HEK293T (cell line): Measurements from ENCODE around the gene GBP7.

Experiments used
- CTCF ChIA-PET: fragments of 350-600 bp; formaldehyde crosslinking; extraction: SDS; loops from one replicate; lab custom pipeline; 2021; ENCODE audit warnings: antibody characterized with exemption, inconsistent platforms; lab: Yijun Ruan, JAX
- POLR2A ChIA-PET: fragments of 350-600 bp; formaldehyde crosslinking; extraction: SDS; loops from one replicate; lab custom pipeline; 2020; ENCODE audit warnings: antibody characterized with exemption, inconsistent platforms; lab: Yijun Ruan, JAX
- DNase-seq: peaks from one replicate; pipeline ENCODE4 v3.0.0; 2012; ENCODE audit warnings: mixed read lengths; ENCODE audit errors: extremely low spot score
- ARNT ChIP-seq: fragments of 450-650 bp; IDR thresholded peaks from 2 replicates; pipeline ENCODE4 v1.6.1; 2017; ENCODE audit warnings: mild to moderate bottlenecking
- BHLHE40 ChIP-seq: fragments of 450-650 bp; IDR thresholded peaks from 2 replicates; pipeline ENCODE4 v1.6.1; 2016; ENCODE audit warnings: mild to moderate bottlenecking, moderate library complexity, borderline replicate concordance
- CTBP1 ChIP-seq: fragments of 450-650 bp; IDR thresholded peaks from 2 replicates; pipeline ENCODE4 v1.6.1; 2016; ENCODE audit warnings: borderline replicate concordance
- ELF4 ChIP-seq: fragments of 450-650 bp; IDR thresholded peaks from 2 replicates; pipeline ENCODE4 v1.6.1; 2017; ENCODE audit warnings: antibody characterized with exemption
- FOXA1 ChIP-seq: fragments of 450-650 bp; IDR thresholded peaks from 2 replicates; pipeline ENCODE4 v1.6.1; 2016; ENCODE audit warnings: mild to moderate bottlenecking
- FOXK2 ChIP-seq: fragments of 450-650 bp; IDR thresholded peaks from 2 replicates; pipeline ENCODE4 v1.6.1; 2016; ENCODE audit warnings: mild to moderate bottlenecking
- FOXM1 ChIP-seq: fragments of 450-650 bp; IDR thresholded peaks from 2 replicates; pipeline ENCODE4 v1.6.1; 2017; ENCODE audit warnings: mild to moderate bottlenecking, borderline replicate concordance
- HDGF ChIP-seq: fragments of 450-650 bp; IDR thresholded peaks from 2 replicates; pipeline ENCODE4 v1.6.1; 2017; ENCODE audit warnings: antibody characterized with exemption, borderline replicate concordance
- L3MBTL2 ChIP-seq: fragments of 450-650 bp; conservative IDR thresholded peaks from 2 replicates; pipeline ENCODE4 v1.6.1; 2016; ENCODE audit warnings: mild to moderate bottlenecking
- LEF1 ChIP-seq: fragments of 450-650 bp; IDR thresholded peaks from 2 replicates; pipeline ENCODE4 v1.6.1; 2017; ENCODE audit warnings: mild to moderate bottlenecking, borderline replicate concordance
- NFRKB ChIP-seq: fragments of 450-650 bp; IDR thresholded peaks from 2 replicates; pipeline ENCODE4 v1.6.1; 2016; ENCODE audit warnings: mild to moderate bottlenecking, moderate library complexity
- SP1 ChIP-seq: fragments of 450-650 bp; IDR thresholded peaks from 2 replicates; pipeline ENCODE4 v1.6.1; 2017
- SUZ12 ChIP-seq: fragments of 450-650 bp; IDR thresholded peaks from 2 replicates; pipeline ENCODE4 v1.6.1; 2016; ENCODE audit warnings: mild to moderate bottlenecking
- TARDBP ChIP-seq: fragments of 450-650 bp; IDR thresholded peaks from 2 replicates; pipeline ENCODE4 v1.6.1; 2016
- ZNF384 ChIP-seq: fragments of 450-650 bp; IDR thresholded peaks from 2 replicates; pipeline ENCODE4 v1.6.1; 2016
- TF ChIP-seq, protein P1 (sequence below): fragments of 450-650 bp; IDR thresholded peaks from 2 replicates; pipeline ENCODE4 v1.6.1; 2016

The GBP7 gene

DNA sequence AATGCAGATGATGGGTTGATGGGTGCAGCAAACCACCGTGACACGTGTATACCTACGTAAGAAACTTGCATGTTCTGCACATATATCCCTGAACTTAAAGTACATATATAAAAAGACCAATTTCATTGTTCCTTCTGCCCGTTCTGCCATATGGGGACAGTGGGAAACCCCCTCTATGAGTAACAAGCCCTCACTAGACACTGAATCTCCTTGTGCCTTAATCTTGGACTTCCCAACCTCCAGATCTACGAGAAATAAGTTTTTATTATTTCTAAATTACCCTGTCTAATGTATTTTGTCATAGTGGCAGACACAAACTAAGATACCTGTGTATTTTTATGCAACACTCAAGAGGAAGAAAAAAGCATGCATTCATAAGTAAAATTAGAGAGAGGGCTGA lies 10.0 kb downstream of the GBP7 start:
- DNase-seq, result no peak
- TF ChIP-seq SUZ12, result no peak
- TF ChIP-seq NFRKB, result no peak
- no peak for TF ChIP-seq L3MBTL2
- ChIA-PET POLR2A (no interaction called here), CTCF (no interaction called here)

DNA sequence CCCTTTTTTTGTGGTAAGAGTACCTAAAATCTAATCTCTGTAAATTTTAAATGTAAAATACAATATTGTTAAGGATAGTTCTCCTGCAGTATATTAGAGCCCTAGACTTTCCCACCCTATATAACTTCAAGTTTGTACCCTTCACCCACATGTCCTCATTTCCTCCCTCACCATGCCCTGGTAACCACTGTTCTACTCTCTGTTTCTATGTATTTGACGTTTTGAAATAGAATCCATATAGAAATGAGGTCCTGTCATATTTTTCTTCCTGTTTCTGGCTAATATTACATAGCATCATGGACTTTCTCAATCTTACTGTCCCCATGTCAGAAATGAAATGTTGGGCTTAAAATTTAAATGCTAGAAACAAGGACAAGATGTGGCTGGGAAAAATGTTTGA lies 24.8 kb downstream of the GBP7 start:
- ChIA-PET CTCF (no interaction called here), POLR2A (no interaction called here)
- no peak for DNase-seq
- TF ChIP-seq FOXM1, result no peak
- TF ChIP-seq HDGF, result no peak
- TF ChIP-seq ARNT, result no peak
- no peak for TF ChIP-seq TARDBP
- no peak for TF ChIP-seq ZNF384
- no peak for TF ChIP-seq SUZ12
- TF ChIP-seq BHLHE40, result no peak
- TF ChIP-seq ELF4, result no peak
- TF ChIP-seq LEF1, result no peak
- TF ChIP-seq FOXK2, result no peak
- TF ChIP-seq FOXA1, result no peak

DNA sequence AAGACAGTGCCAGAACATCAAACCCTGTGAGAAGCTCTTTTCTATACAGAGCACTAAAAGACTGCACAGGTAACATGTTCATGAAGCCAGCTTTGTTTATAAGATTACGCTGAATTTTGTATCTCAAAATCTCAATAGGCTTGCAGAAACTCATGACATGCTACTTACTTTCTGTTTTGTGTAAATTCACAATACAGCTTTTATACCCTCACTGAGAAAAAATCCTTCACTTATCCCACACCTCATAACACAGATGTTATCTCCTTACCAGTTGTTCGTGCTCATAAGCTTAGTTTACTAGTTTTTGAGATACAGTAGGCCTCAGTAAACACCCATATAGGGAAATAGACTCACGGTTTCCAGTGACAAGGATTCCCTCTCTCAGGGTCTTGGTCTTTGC lies 25.8 kb downstream of the GBP7 start:
- POLR2A ChIA-PET, result no interaction called here
- CTCF ChIA-PET, result interaction anchor here (0.7 kb wide), 1 partner anchor 406 kb away, joined by 3 read pairs; no protein-coding TSS in a partner anchor
- no peak for DNase-seq
- TF ChIP-seq FOXM1, result no peak
- no peak for TF ChIP-seq BHLHE40
- no peak for TF ChIP-seq ARNT
- no peak for TF ChIP-seq NFRKB
- no peak for TF ChIP-seq ZNF384
- TF ChIP-seq, protein P1, sequence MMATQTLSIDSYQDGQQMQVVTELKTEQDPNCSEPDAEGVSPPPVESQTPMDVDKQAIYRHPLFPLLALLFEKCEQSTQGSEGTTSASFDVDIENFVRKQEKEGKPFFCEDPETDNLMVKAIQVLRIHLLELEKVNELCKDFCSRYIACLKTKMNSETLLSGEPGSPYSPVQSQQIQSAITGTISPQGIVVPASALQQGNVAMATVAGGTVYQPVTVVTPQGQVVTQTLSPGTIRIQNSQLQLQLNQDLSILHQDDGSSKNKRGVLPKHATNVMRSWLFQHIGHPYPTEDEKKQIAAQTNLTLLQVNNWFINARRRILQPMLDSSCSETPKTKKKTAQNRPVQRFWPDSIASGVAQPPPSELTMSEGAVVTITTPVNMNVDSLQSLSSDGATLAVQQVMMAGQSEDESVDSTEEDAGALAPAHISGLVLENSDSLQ, result no peak
- no peak for TF ChIP-seq HDGF
- no peak for TF ChIP-seq ELF4
- TF ChIP-seq SP1, result no peak
- TF ChIP-seq FOXA1, result no peak
- TF ChIP-seq SUZ12, result no peak
- TF ChIP-seq CTBP1, result no peak
- no peak for TF ChIP-seq FOXK2
- no peak for TF ChIP-seq LEF1
- TF ChIP-seq TARDBP, result no peak
- no peak for TF ChIP-seq L3MBTL2

DNA sequence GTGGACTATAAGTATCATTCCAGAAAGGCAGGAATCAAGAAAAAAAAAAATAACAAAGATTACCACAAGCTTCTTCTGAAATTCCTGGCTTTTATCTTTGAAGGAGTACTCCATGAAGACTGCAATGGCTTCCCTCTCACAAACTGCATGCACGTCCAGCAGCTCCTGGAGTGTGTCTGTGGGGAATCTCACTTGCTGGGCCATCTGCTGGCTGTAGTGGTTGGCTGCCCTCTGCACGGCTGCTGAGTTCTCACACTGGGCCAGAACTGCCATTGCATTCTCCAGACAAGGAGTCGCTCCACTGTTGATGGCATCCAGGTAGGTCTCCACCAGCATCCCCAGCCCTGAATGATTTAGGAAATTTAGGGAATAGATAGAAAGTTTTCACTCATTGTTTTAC lies 26.6 kb downstream of the GBP7 start:
- ChIA-PET POLR2A (no interaction called here), CTCF (interaction anchor here (0.6 kb wide), 1 partner anchor 919 kb away, joined by 3 read pairs; no protein-coding TSS in a partner anchor)
- no peak for DNase-seq
- TF ChIP-seq HDGF, result no peak
- TF ChIP-seq CTBP1, result no peak
- TF ChIP-seq ZNF384, result no peak
- no peak for TF ChIP-seq FOXK2
- no peak for TF ChIP-seq FOXM1
- no peak for TF ChIP-seq TARDBP
- no peak for TF ChIP-seq LEF1
- no peak for TF ChIP-seq NFRKB
- TF ChIP-seq, protein P1, result no peak
- no peak for TF ChIP-seq BHLHE40
- TF ChIP-seq ELF4, result no peak
- no peak for TF ChIP-seq FOXA1
- TF ChIP-seq SUZ12, result no peak
- no peak for TF ChIP-seq ARNT
- no peak for TF ChIP-seq L3MBTL2
- TF ChIP-seq SP1, result no peak

DNA sequence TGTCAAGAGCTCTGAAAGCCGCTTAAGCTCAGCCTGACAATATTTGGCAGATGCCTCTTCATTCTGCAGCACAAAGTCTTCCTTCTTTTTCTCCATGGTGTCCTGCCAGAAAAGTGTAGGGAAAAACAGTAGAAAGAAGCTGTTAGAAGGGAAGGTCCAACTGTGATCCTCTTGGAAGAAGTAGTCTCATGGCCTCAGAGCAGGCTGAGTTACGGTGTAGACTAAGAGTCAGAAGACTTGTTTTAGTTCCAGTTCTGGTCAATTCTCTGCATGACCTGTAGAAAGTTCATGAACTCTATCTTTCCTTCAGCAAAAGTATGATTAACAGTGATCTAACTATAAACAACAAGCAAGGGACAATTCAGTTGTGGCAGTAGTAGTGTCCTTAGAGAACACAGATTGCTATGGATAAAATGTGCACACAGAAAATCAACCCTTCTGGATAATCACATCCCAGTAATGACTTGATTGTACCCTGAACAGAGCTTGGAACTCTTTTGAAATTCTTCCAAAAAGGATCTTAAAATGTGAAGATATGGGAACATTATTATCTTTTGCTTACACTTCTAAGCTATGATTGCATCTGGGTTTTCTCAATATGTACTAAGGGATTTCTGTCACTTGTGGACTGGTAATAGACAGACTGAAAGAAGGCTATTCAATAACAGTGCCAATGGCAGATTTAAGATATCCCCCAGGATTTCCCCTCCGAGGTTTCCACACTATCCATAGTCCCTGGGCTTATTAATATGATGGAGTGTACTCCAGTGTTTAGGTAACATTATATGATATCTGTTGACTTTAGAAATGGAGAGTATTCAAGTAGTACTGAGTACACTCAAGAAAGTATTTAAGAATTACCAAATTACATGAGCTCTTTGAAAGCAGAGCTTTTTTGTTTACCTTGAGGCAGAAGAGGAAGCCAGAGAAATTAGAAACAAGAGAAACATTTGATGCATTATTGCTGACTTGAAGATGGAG lies 27.8 kb downstream of the GBP7 start:
- no peak for TF ChIP-seq FOXK2
- TF ChIP-seq FOXM1, result no peak
- TF ChIP-seq BHLHE40, result no peak
- TF ChIP-seq HDGF, result no peak
- no peak for TF ChIP-seq SUZ12
- TF ChIP-seq SP1, result no peak
- TF ChIP-seq ARNT, result no peak
- no peak for TF ChIP-seq L3MBTL2
- no peak for TF ChIP-seq ZNF384
- TF ChIP-seq CTBP1, result no peak
- no peak for TF ChIP-seq ELF4
- ChIA-PET CTCF (no interaction called here), POLR2A (no interaction called here)
- DNase-seq, result no peak

DNA sequence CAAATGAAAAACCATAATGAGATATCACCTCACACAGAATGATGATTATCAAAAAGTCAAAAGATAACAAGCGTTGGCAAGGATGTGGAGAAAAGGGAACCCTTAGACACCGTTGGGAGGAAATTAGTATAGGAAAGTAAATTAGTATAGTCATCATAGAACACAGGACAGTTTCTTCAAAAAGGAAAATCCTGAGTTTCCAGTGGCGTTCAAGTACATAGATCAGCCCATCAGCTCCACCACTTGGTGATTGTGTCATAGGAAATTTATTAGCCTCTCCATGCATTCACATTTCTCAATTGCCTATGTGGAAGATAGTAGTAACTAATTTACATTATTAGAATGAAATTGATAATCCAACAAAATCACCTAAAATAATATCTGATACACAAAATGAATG lies 29.1 kb downstream of the GBP7 start:
- no peak for DNase-seq
- POLR2A ChIA-PET, result no interaction called here

More for the DNA sequence above, 29.1 kb downstream of the GBP7 start:
- CTCF ChIA-PET, result no interaction called here
- no peak for TF ChIP-seq BHLHE40
- no peak for TF ChIP-seq FOXK2
- no peak for TF ChIP-seq CTBP1
- TF ChIP-seq LEF1, result no peak
- no peak for TF ChIP-seq ELF4
- no peak for TF ChIP-seq FOXM1
- TF ChIP-seq NFRKB, result no peak
- no peak for TF ChIP-seq FOXA1
- TF ChIP-seq, protein P1, result no peak
- no peak for TF ChIP-seq ARNT
- no peak for TF ChIP-seq SUZ12
